GM04503 (cell line): ENCODE measurements around the gene APBA3.

Experiments used
- DNase-seq: peaks from one replicate; pipeline ENCODE4 v3.0.0-alpha.2; 2012; ENCODE audit warnings: low read depth

The APBA3 gene

GRCh38 chr19:3716147-3716668, 45.3 kb downstream of the APBA3 start:
- no peak for DNase-seq

GRCh38 chr19:3712663-3713611, 48.6 kb downstream of the APBA3 start:
- no peak for DNase-seq

GRCh38 chr19:3710265-3710812, 51.2 kb downstream of the APBA3 start:
- no peak for DNase-seq

- no peak for DNase-seq
Observed at GRCh38 chr19:3708207-3708931, 53.1 kb downstream of the APBA3 start, which contains the start of gene TJP3. TJP3 (plus strand) TSS chr19:3708384; CDS start chr19:3728433, 20,049 bp downstream.

- no peak for DNase-seq
Observed at GRCh38 chr19:3707868-3708206, 53.7 kb downstream of the APBA3 start.

- no peak for DNase-seq
Observed at GRCh38 chr19:3701200-3701599, 60.3 kb downstream of the APBA3 start.
